ENCODE results near the gene HEXD.

DNA sequence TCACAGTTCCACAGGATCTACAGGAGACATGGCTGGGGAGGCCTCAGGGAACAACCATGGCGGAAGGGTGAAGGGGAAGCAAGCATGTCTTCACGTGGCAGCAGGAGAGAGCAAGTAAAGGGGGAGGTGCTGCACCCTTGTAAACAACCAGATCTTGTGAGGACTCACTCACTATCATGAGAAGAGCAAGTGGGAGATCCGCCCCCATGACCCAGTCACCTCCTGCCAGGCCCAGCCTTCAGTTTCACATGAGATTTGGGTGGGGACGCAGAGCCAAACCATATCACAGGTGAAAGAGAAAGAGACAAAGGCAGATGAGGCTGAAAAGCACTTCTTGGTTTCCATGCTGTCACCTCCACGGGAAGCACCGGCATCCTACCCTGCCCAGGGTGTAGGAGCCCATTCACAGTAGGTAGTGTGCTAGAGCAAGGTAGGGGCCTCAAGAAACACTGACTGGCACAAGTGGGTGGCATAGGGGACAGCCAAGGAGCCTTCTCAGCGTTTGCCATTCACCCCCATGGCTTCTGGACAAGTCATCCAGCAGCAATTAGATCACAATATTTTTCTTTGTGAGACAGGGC is 47.0 kb downstream of the HEXD start:
- TF ChIP-seq, protein P1, sequence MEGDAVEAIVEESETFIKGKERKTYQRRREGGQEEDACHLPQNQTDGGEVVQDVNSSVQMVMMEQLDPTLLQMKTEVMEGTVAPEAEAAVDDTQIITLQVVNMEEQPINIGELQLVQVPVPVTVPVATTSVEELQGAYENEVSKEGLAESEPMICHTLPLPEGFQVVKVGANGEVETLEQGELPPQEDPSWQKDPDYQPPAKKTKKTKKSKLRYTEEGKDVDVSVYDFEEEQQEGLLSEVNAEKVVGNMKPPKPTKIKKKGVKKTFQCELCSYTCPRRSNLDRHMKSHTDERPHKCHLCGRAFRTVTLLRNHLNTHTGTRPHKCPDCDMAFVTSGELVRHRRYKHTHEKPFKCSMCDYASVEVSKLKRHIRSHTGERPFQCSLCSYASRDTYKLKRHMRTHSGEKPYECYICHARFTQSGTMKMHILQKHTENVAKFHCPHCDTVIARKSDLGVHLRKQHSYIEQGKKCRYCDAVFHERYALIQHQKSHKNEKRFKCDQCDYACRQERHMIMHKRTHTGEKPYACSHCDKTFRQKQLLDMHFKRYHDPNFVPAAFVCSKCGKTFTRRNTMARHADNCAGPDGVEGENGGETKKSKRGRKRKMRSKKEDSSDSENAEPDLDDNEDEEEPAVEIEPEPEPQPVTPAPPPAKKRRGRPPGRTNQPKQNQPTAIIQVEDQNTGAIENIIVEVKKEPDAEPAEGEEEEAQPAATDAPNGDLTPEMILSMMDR (IDR thresholded peaks at IDR 0.05) = no peak
- TF ChIP-seq POLR2A (IDR thresholded peaks at IDR 0.05) = no peak
